GM12872 (cell line): ENCODE results near the gene IL6.
A peak's percentile ranks its signal among the peaks of the same experiment; 100 is the strongest.

ENCODE experiments used
- CTCF ChIP-seq: IDR thresholded peaks from 3 replicates; pipeline ENCODE4 v1.5.1; 2011; ENCODE audit warnings: low read depth, mild to moderate bottlenecking, low read length, moderate library complexity; ENCODE audit not compliant: insufficient read depth

The IL6 gene

GRCh38 chr7:22725585-22725984, 1.4 kb upstream of the IL6 start:
- 0 out of 3 replicates have a peak, but pooled peaks have one; percentile 24 for TF ChIP-seq CTCF

GRCh38 chr7:22726345-22726906, 574 bp upstream of the IL6 start:
- TF ChIP-seq CTCF: peak; percentile 78

DNA sequence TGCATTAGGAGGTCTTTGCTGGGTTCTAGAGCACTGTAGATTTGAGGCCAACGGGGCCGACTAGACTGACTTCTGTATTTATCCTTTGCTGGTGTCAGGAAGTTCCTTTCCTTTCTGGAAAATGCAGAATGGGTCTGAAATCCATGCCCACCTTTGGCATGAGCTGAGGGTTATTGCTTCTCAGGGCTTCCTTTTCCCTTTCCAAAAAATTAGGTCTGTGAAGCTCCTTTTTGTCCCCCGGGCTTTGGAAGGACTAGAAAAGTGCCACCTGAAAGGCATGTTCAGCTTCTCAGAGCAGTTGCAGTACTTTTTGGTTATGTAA, 675 bp downstream of the IL6 start:
- TF ChIP-seq CTCF: no peak

DNA sequence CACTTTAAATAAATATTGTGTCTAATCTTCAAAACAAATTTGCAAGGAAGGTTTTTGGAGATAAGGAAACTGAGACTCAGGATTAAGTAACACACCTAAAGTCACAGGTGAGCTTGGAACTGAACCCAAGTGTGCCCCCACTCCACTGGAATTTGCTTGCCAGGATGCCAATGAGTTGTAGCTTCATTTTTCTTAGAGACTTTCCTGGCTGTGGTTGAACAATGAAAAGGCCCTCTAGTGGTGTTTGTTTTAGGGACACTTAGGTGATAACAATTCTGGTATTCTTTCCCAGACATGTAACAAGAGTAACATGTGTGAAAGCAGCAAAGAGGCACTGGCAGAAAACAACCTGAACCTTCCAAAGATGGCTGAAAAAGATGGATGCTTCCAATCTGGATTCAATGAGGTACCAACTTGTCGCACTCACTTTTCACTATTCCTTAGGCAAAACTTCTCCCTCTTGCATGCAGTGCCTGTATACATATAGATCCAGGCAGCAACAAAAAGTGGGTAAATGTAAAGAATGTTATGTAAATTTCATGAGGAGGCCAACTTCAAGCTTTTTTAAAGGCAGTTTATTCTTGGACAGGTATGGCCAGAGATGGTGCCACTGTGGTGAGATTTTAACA, 1.5 kb downstream of the IL6 start:
- peak; percentile 66 for TF ChIP-seq CTCF

DNA sequence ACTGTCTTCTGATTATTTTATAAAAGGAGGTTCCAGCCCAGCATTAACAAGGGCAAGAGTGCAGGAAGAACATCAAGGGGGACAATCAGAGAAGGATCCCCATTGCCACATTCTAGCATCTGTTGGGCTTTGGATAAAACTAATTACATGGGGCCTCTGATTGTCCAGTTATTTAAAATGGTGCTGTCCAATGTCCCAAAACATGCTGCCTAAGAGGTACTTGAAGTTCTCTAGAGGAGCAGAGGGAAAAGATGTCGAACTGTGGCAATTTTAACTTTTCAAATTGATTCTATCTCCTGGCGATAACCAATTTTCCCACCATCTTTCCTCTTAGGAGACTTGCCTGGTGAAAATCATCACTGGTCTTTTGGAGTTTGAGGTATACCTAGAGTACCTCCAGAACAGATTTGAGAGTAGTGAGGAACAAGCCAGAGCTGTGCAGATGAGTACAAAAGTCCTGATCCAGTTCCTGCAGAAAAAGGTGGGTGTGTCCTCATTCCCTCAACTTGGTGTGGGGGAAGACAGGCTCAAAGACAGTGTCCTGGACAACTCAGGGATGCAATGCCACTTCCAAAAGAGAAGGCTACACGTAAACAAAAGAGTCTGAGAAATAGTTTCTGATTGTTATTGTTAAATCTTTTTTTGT, 2.3 kb downstream of the IL6 start:
- no peak for TF ChIP-seq CTCF

- TF ChIP-seq CTCF: no peak
Measured at GRCh38 chr7:22730066-22730710, 3.2 kb downstream of the IL6 start.

DNA sequence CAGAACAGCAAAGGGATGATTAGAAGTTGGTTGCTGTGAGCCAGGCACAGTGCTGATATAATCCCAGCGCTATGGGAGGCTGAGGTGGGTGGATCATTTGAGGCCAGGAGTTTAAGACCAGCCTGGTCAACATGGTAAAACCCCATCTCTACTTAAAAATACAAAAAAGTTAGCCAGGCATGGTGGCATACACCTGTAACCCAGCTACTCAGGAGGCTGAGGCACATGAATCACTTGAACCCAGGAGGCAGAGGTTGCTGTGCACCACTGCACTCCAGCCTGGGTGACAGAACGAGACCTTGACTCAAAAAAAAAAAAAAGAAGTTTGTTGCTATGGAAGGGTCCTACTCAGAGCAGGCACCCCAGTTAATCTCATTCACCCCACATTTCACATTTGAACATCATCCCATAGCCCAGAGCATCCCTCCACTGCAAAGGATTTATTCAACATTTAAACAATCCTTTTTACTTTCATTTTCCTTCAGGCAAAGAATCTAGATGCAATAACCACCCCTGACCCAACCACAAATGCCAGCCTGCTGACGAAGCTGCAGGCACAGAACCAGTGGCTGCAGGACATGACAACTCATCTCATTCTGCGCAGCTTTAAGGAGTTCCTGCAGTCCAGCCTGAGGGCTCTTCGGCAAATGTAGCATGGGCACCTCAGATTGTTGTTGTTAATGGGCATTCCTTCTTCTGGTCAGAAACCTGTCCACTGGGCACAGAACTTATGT, 4.1 kb downstream of the IL6 start:
- no peak for TF ChIP-seq CTCF
